Measurements from ENCODE around the gene ATP5PB.

The ATP5PB gene

GRCh38 chr1:111507411-111508201 is 58.3 kb downstream of the ATP5PB start:
- peak in 2 of 3 experiments; percentile 33 to 49 for DNase-seq (ENCODE audit: low read depth in 3 of 3)

GRCh38 chr1:111509997-111510375 is 60.7 kb downstream of the ATP5PB start:
- no peak for DNase-seq (ENCODE audit: low read depth in 3 of 3)

GRCh38 chr1:111511370-111511769 is 62.1 kb downstream of the ATP5PB start:
- DNase-seq (ENCODE audit: low read depth in 3 of 3), result no peak

Measured in stimulated activated CD4-positive, alpha-beta T cell treated with anti-CD3 and anti-CD28 coated beads, TNF-alpha, amount 100 ng/mL, for 4 hours (primary cell).